Mucosa of gallbladder (tissue), 1 donor: ENCODE results near the gene HMCN2. TPM values are rescaled to one million over a fixed set of nuclear protein-coding genes. Genes with fewer than 3 reads are reported as not detected.

ENCODE experiments used
- DNase-seq: peaks from one replicate; pipeline ENCODE4 v3.0.0-alpha.2; 2020; ENCODE audit warnings: low spot score
- total RNA-seq: library from RNA; stranded (reverse); gene quantifications from one replicate; pipeline ENCODE4 v1.2.1, GENCODE V29; 2021
- donor health status: DM: no; HTN: no; CAD: no.

Gene HMCN2
- total RNA-seq, result 1.8 TPM

DNA sequence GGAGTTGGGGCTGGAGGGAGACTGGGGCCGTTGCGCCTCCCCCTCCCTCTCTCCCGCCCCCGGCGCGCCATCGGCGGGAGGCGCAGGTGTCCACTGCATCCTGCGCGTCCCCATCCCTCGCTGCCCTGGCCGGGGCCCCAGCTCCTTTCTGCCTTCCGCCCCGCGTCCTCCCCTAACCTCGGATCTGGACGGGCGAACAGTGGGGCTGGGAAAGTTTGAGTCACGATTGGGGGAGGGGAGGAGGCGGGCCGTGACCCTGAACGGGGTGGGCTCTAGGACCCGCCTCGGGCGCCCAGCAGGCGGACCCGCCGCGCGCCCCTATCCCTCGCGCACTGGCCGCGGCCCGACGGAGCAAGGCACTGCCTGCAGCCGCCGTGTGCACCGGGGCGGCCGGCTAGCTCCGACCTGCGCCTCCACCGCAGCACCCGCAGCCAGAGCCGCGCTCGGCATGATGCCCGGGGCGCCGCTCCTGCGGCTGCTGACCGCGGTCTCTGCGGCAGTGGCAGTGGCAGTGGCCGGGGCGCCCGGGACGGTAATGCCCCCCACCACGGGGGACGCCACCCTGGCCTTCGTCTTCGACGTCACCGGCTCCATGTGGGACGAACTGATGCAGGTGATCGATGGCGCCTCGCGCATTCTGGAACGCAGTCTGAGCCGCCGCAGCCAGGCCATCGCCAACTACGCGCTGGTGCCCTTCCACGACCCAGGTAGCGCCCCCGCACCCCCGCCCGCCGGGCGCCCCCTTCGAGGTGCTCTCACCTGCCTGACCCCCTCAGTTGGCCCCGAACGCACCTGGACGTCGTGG, at the start of gene HMCN2:
HMCN2 (plus strand) TSS at position 330 of the 805 bp plus-strand sequence; CDS start at position 449, 119 bp downstream.
- no peak for DNase-seq

- no peak for DNase-seq
These were observed 47.7 kb upstream of the HMCN2 start for GRCh38 chr9:130217838-130218237.

DNA sequence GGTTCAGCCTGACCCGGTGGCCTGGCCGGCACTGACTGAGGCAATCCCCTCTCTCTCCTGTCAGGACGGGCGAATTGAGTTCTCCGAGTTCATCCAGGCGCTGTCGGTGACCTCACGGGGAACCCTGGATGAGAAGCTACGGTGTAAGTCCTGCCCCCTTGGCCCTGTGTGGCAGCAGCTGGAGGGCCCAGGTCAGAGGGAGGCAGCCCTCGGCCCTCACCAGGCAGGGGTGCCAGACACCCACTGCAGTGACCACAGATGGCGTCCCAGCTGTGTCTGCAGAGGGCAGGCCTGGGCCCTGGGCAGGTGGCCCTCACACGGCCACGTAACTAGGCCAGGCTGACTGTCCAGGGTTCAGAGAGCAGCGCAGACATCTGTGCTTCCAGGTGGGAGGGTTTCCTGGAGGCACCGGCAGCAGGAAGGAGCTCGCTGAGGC, 45.9 kb upstream of the HMCN2 start:
- no peak for DNase-seq

- DNase-seq, result peak; percentile 48
These were observed 45.2 kb upstream of the HMCN2 start for GRCh38 chr9:130220352-130220751.

DNA sequence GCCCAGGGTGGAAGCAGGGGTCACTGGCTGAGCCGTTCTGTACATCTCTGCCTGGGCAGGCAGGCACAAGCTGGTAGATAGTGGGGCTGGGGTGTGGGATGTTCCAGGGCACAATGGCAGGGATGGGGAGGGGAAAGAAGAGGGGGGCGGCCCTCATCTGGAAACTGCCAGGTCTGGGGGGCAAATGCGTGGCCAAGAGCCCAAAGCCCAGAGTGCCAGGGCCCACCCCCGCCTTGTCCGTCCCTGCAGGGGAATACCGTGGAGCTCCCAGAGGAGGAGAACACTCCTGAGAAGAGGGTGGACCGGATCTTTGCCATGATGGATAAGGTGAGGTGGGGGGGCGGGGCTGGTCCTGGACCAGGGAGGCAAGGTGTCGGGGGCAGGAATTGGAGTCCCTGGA, 42.7 kb upstream of the HMCN2 start:
- DNase-seq, result no peak

- no peak for DNase-seq
These were observed 40.5 kb upstream of the HMCN2 start for GRCh38 chr9:130225071-130225470.

DNA sequence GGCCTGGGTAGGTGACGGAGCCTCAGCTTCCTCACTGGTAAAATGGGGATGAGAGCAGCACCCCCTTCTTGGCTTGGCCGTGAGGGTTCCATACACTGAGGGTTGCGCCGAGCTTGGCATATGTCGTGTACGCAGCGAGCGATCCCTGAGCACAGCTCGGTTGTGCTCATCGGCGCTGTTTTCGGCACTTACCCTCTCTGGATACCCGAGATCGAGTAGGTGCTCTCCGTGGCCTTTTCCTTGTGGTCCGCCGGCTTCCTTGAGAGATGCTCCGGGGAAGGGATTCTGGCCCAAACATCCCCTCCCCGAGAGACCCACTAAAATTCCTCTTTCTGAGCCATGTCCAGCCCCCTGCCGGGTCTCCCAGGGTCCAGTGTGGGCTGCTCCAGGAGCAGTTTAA, 40.0 kb upstream of the HMCN2 start:
- no peak for DNase-seq

DNA sequence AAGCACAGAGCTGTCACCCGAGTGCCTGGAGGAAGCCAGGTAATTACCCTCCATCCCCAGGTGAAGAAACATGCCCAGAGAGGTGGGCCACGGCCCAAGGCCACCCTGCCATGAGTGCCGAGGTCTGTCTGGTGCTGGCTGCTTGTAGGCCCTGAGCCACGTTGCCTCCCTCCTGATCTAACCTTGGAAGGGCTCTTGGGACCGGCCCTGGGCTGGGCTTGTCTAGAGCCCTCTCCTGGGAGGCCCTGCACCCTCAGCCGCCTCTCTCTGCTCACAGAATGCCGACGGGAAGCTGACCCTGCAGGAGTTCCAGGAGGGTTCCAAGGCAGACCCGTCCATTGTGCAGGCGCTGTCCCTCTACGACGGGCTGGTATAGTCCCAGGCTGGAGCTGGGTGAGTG, 39.4 kb upstream of the HMCN2 start:
- no peak for DNase-seq

- no peak for DNase-seq
These were observed 37.7 kb upstream of the HMCN2 start for GRCh38 chr9:130227833-130228232.

- no peak for DNase-seq
These were observed 35.8 kb upstream of the HMCN2 start for GRCh38 chr9:130229759-130230158.

- DNase-seq, result no peak
These were observed 34.9 kb upstream of the HMCN2 start for GRCh38 chr9:130230631-130231030.

- DNase-seq, result no peak
These were observed 32.5 kb upstream of the HMCN2 start for GRCh38 chr9:130232899-130233586.

- DNase-seq, result no peak
These were observed 32.0 kb upstream of the HMCN2 start for GRCh38 chr9:130233587-130233945.

DNA sequence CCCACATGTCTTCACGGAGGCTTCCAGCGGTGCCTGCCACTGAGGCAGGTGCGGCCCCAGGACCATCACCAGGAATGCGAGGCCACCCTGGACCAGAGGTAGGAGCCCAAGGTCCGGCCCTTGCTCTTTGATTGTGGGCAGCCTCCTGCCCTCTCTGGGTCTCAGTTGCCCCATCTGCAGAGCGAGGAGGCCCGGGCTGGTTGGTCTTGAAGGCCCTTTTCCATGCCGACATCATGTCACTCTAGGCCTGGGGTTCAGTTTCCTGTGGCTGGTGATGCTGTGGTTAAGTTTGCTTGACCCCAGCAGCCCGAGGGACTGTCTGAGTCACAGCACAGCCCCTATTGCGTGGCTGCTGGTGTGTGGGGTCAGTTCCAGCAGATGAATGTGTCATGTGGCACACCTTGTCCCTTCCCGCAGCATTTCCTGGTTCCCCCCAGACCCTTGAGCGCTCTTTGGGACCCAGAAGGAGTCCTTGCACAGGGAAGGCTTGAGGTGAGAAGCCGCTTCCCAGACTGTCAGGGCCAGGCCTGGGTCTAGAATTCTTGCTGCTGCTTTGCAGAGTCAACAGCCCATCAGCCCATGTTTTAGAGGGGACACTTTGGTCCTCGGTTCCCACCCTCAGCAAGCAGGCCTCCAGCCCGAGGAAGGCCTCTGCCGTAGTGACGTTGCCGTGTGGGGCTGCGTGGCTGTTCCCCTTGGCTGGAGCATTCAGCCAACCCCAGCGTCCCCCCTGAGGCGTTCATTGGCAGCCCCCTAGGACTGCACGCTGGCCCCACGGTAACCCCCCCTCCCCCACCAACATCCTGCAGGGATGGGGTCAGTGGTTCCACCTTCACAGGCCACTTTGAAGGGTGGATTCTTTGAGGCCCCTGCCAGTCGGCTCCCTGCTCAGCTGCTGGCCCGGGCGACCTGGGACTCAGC, 31.0 kb upstream of the HMCN2 start:
- DNase-seq, result no peak

DNA sequence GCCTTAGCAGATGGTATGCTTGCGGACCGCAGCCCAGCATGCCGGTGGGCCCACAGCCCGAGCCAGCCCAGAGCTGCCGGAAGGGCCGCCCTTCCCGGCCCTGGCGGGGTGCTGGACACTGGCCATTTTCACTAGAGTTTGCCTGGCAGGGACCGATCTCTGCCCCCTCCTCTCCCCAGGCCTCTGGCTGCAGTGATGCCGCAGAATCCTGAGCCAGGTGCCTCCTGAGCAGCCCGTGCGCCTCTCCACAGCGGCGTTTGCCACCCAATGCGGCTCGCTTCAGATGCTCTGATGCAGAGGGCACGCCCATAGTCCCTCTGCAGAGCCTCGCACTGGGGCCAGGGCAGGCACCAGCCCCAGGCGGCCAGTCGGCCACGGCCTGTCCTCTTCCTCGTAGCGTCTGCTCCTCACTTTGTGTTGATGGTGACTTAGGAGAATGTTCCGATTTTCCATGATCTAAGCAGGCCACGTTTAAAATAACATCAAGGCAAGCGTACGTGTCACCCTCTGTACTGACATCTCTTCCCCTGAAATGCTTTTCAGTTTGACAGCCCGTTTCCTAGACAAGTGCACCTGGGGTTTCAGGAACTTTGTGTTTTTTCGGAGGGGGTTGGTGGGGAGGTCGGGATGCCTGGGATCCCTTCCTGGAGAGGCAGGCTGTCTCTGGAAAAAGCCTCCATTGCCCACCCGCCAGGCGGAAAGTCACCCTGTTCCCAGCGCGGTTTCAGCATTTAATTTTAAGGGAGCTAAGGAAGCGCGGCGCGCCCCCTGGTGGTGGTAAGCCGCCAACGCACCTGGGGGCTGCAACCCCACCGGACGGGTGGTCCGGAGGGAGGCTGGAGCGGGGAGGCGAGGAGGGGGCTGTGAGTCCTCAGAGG, 29.8 kb upstream of the HMCN2 start:
- DNase-seq, result peak; percentile 70

GRCh38 chr9:130236436-130236985, 29.0 kb upstream of the HMCN2 start:
- no peak for DNase-seq

DNA sequence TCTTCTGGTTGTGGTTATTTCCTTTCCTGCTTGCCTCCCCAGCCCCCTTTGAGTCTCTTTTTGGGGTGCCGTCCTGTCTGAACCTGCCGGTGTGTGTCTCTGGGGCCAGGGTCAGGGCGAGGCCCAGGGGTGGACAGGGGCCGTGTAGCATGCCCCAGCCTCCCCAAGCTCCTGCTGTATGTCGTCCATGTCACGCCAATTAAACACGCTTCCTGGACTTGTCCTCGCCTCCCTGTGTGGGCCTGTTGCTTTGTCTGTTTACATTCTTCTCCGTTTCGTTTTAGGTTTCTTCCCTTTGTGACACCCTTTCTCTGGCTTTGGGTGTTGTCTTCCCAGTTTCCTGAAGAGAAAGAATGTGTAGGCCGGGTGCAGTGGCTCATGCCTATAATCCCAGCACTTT, 28.5 kb upstream of the HMCN2 start:
- DNase-seq, result no peak

GRCh38 chr9:130237763-130238524, 27.6 kb upstream of the HMCN2 start:
- no peak for DNase-seq

- DNase-seq, result no peak
These were observed 26.2 kb upstream of the HMCN2 start for GRCh38 chr9:130239363-130239695.

DNA sequence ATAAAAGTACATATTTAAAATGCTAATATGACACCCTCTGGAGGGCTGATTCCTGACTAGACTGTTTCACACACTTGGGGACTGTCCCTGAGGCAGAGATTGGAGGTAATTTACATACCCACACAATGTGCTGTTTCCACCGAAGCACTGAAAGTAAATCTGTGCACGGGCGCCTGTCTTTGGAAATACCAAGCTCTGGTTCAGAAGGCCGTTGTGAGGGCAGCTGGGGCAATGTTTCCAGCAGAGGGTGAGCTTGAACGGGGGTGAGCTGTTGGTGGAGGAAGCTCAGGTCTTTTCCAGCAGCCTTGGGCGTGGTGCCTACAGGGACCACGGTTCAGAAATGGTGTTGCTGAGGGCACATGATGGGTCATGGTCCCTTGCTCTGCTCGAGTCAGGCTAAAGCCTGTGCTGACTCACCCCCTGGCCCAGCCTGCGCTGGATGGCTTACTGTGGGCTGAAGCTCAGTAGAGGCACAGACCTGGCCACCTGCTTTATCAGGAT, 25.8 kb upstream of the HMCN2 start:
- DNase-seq, result no peak
